Measurements from ENCODE around the gene CDHR2.

CDHR2 gene

DNA sequence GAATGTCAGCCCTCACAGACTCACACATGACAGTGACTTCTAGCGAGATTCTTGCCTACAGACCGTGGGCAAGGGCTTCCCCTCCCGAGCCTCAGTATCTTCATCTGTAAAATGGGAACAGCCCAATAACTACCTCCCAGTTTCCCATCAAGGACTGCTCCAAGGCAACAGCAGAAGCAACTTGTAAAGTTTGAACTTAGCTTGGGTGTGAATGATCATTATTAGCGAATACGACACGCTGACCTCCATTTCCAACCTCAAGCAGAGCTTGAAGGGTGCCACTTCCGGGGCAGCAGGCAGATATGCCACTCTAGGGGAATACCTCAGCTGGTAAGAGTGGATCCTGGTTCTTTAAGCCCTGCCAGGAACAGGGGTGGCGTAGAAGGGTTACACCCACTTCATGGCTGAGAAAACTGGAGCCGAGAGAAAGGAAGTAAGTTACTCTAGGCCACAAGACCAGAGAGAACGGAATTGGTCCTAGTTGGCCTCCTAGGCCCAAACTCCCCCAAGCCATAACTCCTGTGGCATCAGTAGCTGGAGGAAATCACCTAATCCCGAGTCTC, 14.0 kb upstream of the CDHR2 start:
- H3K27me3 ChIP-seq (ENCODE audit: insufficient read depth, low read length) = no peaks in the 10 kb centered on the region
- H2AFZ ChIP-seq (ENCODE audit: low read length, unreplicated experiment) = no peak overlapping the region
- H3K27ac ChIP-seq (ENCODE audit: low read depth, low read length) = no peak overlapping the region
- H3K4me1 ChIP-seq (ENCODE audit: control insufficient read depth, insufficient read depth, low read length, unreplicated experiment) = peaks cover 39% of the 10 kb centered on the region
- peaks cover 28% of the 10 kb centered on the region for H3K79me2 ChIP-seq (ENCODE audit: control insufficient read depth, insufficient read depth, low read length, unreplicated experiment)
- no peaks in the 10 kb centered on the region for H3K36me3 ChIP-seq (ENCODE audit: insufficient read depth, low read length)
- H3K4me3 ChIP-seq (ENCODE audit: low read depth, low read length) = peak overlapping the region; percentile 85

DNA sequence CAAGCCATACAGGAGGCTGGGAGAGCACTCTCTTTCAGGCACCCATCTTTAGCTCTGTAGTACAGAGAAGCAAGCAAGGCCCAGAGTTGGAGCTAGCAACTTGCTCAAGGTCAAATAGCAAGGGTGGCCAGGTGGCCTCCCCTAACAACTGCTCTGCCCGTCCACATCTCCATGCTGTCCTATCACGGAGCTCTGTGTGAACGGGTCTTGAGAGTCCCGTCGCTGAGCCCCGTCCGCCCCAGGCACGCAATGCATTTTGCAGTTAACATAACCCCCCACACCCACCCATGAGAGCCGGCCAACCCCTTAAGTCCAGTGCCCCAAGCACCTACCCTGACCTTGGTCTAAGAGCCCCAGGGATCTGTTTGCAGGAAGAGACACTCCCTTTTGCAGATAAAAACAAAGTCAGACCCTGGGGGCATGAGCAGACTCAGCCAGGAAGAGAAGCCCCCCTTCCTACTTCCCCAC, 13.4 kb upstream of the CDHR2 start:
- H2AFZ ChIP-seq (ENCODE audit: low read length, unreplicated experiment) = no peak overlapping the region
- no peaks in the 10 kb centered on the region for H3K36me3 ChIP-seq (ENCODE audit: insufficient read depth, low read length)
- H3K27me3 ChIP-seq (ENCODE audit: insufficient read depth, low read length) = no peaks in the 10 kb centered on the region
- H3K4me3 ChIP-seq (ENCODE audit: low read depth, low read length) = peak overlapping the region; percentile 85
- peaks cover 28% of the 10 kb centered on the region for H3K79me2 ChIP-seq (ENCODE audit: control insufficient read depth, insufficient read depth, low read length, unreplicated experiment)
- H3K27ac ChIP-seq (ENCODE audit: low read depth, low read length) = no peak overlapping the region
- peaks cover 39% of the 10 kb centered on the region for H3K4me1 ChIP-seq (ENCODE audit: control insufficient read depth, insufficient read depth, low read length, unreplicated experiment)

DNA sequence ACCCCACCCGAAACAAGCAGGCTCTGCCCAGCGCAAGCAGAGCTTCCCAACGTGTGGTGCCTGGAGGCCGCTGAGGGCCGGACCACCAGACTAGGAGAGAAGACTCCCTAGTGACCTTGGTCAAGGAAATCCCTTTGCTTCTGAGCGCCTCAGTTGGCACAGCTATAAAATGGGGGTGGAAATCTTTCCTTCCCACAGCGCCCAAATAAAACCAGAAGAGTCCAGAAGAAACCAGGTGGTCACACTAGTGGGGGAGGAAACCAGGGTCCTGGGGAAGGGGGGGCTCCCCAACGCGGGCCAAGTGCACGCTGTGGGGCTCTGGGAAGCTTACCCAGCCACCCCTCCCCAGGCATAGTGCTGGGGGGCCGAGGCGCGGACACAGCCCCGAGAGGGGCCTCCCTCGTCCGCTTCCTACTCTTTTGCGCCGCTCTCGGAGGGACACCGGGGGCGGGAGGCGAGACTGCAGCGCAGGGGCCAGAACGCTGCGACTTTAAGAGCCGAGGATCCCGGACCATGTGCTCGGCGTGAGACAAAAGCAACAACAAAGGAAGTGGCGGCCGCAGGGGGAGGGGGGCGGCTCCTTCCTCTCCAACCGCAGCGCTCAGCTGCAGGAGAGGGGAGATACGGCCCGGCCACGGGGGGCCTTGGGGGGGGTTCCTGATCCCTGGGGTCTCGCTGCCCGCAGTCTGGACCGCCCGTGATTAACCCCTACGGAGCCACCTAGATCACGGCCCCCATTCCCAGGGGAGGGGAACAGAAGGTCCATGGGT, 12.8 kb upstream of the CDHR2 start:
- Histone ChIP-seq H3K27ac (ENCODE audit: low read depth, low read length) (peak overlapping the region; percentile 82), H3K4me1 (ENCODE audit: control insufficient read depth, insufficient read depth, low read length, unreplicated experiment) (peaks cover 36% of the 10 kb centered on the region), H3K4me3 (ENCODE audit: low read depth, low read length) (peak overlapping the region; percentile 85), H3K79me2 (ENCODE audit: control insufficient read depth, insufficient read depth, low read length, unreplicated experiment) (peaks cover 28% of the 10 kb centered on the region), H3K27me3 (ENCODE audit: insufficient read depth, low read length) (no peaks in the 10 kb centered on the region), H2AFZ (ENCODE audit: low read length, unreplicated experiment) (peak overlapping the region; percentile 47), H3K36me3 (ENCODE audit: insufficient read depth, low read length) (no peaks in the 10 kb centered on the region)

GRCh38 chr5:176536902-176537553, 12.1 kb upstream of the CDHR2 start, which contains the start of gene RNF44:
Gene RNF44, minus strand, starts transcription at chr5:176537402. Its CDS starts 4,930 bp downstream, at chr5:176532472.
- Histone ChIP-seq H2AFZ (ENCODE audit: low read length, unreplicated experiment) (peak within 1 kb of the TSS; percentile 94), H3K4me1 (ENCODE audit: control insufficient read depth, insufficient read depth, low read length, unreplicated experiment) (peaks cover 39% of the 10 kb centered on the region), H3K79me2 (ENCODE audit: control insufficient read depth, insufficient read depth, low read length, unreplicated experiment) (peaks cover 28% of the 10 kb centered on the region), H3K27ac (ENCODE audit: low read depth, low read length) (peak within 1 kb of the TSS; percentile 82), H3K36me3 (ENCODE audit: insufficient read depth, low read length) (no peaks in the 10 kb centered on the region), H3K4me3 (ENCODE audit: low read depth, low read length) (peak within 1 kb of the TSS; percentile 85), H3K27me3 (ENCODE audit: insufficient read depth, low read length) (no peaks in the 10 kb centered on the region)

DNA sequence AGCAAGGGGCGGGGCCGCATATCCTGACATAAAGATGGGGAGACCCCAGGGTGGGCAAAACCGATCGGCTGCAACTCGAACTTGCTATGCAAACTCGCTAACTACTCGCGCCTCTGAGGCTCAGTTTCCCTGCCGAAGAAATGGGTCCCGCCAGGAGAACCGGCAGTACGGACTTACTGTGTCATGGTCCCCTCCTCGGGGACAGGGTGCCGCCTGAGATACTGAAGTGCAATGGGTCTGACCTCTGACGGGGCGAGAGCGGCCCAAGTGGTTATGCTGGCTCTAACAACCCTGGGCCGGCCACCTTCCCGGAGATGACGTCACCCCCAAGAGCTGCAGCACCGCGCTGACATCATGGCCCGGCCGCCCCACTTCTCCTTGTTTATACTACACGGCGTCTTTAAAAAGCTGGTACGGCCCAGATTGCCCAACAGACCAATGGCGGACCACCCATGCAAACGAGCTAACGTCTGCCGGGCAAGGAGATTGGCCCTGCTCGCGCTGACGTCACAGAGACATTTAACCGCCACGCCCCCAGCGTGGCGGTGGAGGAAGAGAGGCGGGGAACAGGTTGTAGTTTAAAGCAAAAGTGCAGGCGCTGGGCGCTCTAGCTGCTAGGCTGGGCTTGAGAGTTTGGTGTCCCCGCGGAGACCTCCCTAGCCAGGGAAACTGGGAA, 11.4 kb upstream of the CDHR2 start:
- Histone ChIP-seq H3K4me1 (ENCODE audit: control insufficient read depth, insufficient read depth, low read length, unreplicated experiment) (peaks cover 41% of the 10 kb centered on the region), H3K36me3 (ENCODE audit: insufficient read depth, low read length) (no peaks in the 10 kb centered on the region), H3K4me3 (ENCODE audit: low read depth, low read length) (peak overlapping the region; percentile 85), H3K27ac (ENCODE audit: low read depth, low read length) (peak overlapping the region; percentile 82), H2AFZ (ENCODE audit: low read length, unreplicated experiment) (peak overlapping the region; percentile 94), H3K79me2 (ENCODE audit: control insufficient read depth, insufficient read depth, low read length, unreplicated experiment) (peaks cover 26% of the 10 kb centered on the region), H3K27me3 (ENCODE audit: insufficient read depth, low read length) (no peaks in the 10 kb centered on the region)

- peaks cover 26% of the 10 kb centered on the region for H3K79me2 ChIP-seq (ENCODE audit: control insufficient read depth, insufficient read depth, low read length, unreplicated experiment)
- peak overlapping the region; percentile 85 for H3K4me3 ChIP-seq (ENCODE audit: low read depth, low read length)
- no peaks in the 10 kb centered on the region for H3K27me3 ChIP-seq (ENCODE audit: insufficient read depth, low read length)
- no peaks in the 10 kb centered on the region for H3K36me3 ChIP-seq (ENCODE audit: insufficient read depth, low read length)
- H3K4me1 ChIP-seq (ENCODE audit: control insufficient read depth, insufficient read depth, low read length, unreplicated experiment) = peaks cover 41% of the 10 kb centered on the region
- peak overlapping the region; percentile 79 for H2AFZ ChIP-seq (ENCODE audit: low read length, unreplicated experiment)
- peak overlapping the region; percentile 32; the same call in 1 of the 2 replicates for H3K27ac ChIP-seq (ENCODE audit: low read depth, low read length)
These were observed 10.7 kb upstream of the CDHR2 start for GRCh38 chr5:176538230-176538988.

DNA sequence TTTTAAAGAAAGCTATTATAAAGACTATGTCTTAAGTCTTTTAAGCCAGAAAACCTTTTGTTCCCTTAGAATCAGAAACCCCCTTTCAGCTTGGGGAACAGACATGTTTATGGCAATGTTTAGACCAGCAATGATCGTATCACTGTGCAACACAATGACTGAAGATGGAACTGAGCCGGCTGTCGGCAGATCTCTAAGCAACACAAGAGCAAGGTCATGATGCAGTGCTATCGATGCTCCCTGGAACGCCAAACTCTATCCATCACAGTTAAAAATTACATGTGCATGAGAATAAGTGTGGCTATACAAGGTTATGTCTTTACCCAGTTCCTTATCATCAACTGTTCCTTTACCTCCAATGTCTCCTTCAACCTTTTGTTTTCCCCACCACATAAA, 10.2 kb upstream of the CDHR2 start:
- H3K4me1 ChIP-seq (ENCODE audit: control insufficient read depth, insufficient read depth, low read length, unreplicated experiment) = peaks cover 36% of the 10 kb centered on the region
- H3K27ac ChIP-seq (ENCODE audit: low read depth, low read length) = no peak overlapping the region
- H3K27me3 ChIP-seq (ENCODE audit: insufficient read depth, low read length) = no peaks in the 10 kb centered on the region
- peaks cover 23% of the 10 kb centered on the region for H3K79me2 ChIP-seq (ENCODE audit: control insufficient read depth, insufficient read depth, low read length, unreplicated experiment)
- no peaks in the 10 kb centered on the region for H3K36me3 ChIP-seq (ENCODE audit: insufficient read depth, low read length)
- H3K4me3 ChIP-seq (ENCODE audit: low read depth, low read length) = no peak overlapping the region
- no peak overlapping the region for H2AFZ ChIP-seq (ENCODE audit: low read length, unreplicated experiment)

GRCh38 chr5:176540476-176540899, 8.7 kb upstream of the CDHR2 start:
- H3K27ac ChIP-seq (ENCODE audit: low read depth, low read length) = no peak overlapping the region
- H3K79me2 ChIP-seq (ENCODE audit: control insufficient read depth, insufficient read depth, low read length, unreplicated experiment) = peaks cover 9% of the 10 kb centered on the region
- peaks cover 24% of the 10 kb centered on the region for H3K4me1 ChIP-seq (ENCODE audit: control insufficient read depth, insufficient read depth, low read length, unreplicated experiment)
- no peaks in the 10 kb centered on the region for H3K27me3 ChIP-seq (ENCODE audit: insufficient read depth, low read length)
- no peak overlapping the region for H3K4me3 ChIP-seq (ENCODE audit: low read depth, low read length)
- H2AFZ ChIP-seq (ENCODE audit: low read length, unreplicated experiment) = no peak overlapping the region
- no peaks in the 10 kb centered on the region for H3K36me3 ChIP-seq (ENCODE audit: insufficient read depth, low read length)

DNA sequence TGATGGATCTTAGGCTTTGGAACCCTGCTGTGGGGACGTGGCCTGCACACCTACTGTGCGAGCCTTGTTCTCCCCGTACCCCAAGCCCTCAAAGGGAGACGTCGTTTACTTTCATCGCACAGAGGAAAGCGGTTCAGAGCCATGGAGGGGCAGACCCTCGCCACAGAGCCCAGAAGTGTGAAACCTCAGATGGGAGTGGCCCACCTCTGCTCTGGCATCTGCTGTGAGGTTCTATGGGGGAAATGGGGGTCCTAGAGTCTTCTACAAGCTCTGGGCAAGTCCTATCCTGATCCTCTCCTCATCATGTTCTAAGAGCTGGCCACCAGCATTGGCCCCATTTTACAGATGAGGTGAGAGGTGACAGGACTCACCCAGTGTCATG, 8.2 kb upstream of the CDHR2 start:
- H3K27me3 ChIP-seq (ENCODE audit: insufficient read depth, low read length) = no peaks in the 10 kb centered on the region
- H3K36me3 ChIP-seq (ENCODE audit: insufficient read depth, low read length) = no peaks in the 10 kb centered on the region
- peaks cover 5% of the 10 kb centered on the region for H3K79me2 ChIP-seq (ENCODE audit: control insufficient read depth, insufficient read depth, low read length, unreplicated experiment)
- peaks cover 25% of the 10 kb centered on the region for H3K4me1 ChIP-seq (ENCODE audit: control insufficient read depth, insufficient read depth, low read length, unreplicated experiment)
- H2AFZ ChIP-seq (ENCODE audit: low read length, unreplicated experiment) = no peak overlapping the region
- no peak overlapping the region for H3K27ac ChIP-seq (ENCODE audit: low read depth, low read length)
- H3K4me3 ChIP-seq (ENCODE audit: low read depth, low read length) = no peak overlapping the region
